ENCODE measurements around the gene NTM. TPM values are rescaled to one million over a fixed set of nuclear protein-coding genes. Genes with fewer than 3 reads are reported as not detected.

NTM gene
- total and polyA plus RNA-seq, 2 experiments from 2014 or later = 2.2 to 4.9 TPM

- H3K27me3 ChIP-seq = peaks cover 69% of the 10 kb centered on the region
- H3K4me1 ChIP-seq (ENCODE audit: insufficient read depth) = no peaks in the 10 kb centered on the region
- H3K27ac ChIP-seq = no peak overlapping the region
- no peaks in the 10 kb centered on the region for H3K36me3 ChIP-seq (replicated peaks; ENCODE audit: insufficient read depth, low read depth)
- 85% methylated on average over 7 of the region's 7 CpGs for WGBS (ENCODE audit: low lambda C conversion rate, missing lambda C conversion rate)
- no peaks in the 10 kb centered on the region for H3K9me3 ChIP-seq (ENCODE audit: low read depth)
- no peak overlapping the region for H2AFZ ChIP-seq
- TF ChIP-seq EZH2 (IDR thresholded peaks at IDR 0.05; ENCODE audit: borderline replicate concordance) = no peak
- no peaks in the 10 kb centered on the region for H3K9me2 ChIP-seq (replicated peaks; ENCODE audit: insufficient read depth)
- no peaks in the 10 kb centered on the region for H4K20me1 ChIP-seq (ENCODE audit: insufficient read depth, poor library complexity, severe bottlenecking)
- no peak overlapping the region for H3K4me2 ChIP-seq
- H3K79me2 ChIP-seq = no peaks in the 10 kb centered on the region
- DNase-seq (ENCODE audit: low spot score) = no peak
- H3K4me3 ChIP-seq = no peak overlapping the region
These were observed 636.6 kb downstream of the NTM start for GRCh38 chr11:132006884-132007580.

DNA sequence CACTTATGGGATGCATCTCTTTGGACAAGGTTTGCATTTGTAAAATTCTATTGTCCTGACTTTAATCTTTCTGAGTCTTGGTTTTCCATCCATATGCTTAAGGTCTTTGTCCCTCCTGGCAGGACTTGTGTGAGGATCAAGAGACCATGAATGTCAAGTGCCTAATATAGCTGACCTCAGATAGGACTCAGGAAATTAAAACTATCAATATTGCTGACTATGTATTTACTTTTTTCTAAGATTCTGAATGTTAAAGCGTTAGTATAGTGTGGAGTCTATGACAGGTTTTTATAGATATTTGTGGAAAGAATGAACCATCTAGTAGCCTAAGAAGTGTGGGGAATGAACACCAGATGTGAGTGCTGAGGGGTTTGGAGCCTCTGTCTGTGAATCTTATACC, 637.8 kb downstream of the NTM start:
- 43% methylated on average over 1 of the region's 1 CpG for WGBS (ENCODE audit: low lambda C conversion rate, missing lambda C conversion rate)
- Histone ChIP-seq H3K79me2 (no peaks in the 10 kb centered on the region), H3K4me1 (ENCODE audit: insufficient read depth) (no peaks in the 10 kb centered on the region), H2AFZ (no peak overlapping the region), H3K9me3 (ENCODE audit: low read depth) (no peaks in the 10 kb centered on the region), H3K36me3 (replicated peaks; ENCODE audit: insufficient read depth, low read depth) (no peaks in the 10 kb centered on the region), H3K4me3 (no peak overlapping the region), H3K4me2 (no peak overlapping the region), H4K20me1 (ENCODE audit: insufficient read depth, poor library complexity, severe bottlenecking) (no peaks in the 10 kb centered on the region), H3K9me2 (replicated peaks; ENCODE audit: insufficient read depth) (no peaks in the 10 kb centered on the region), H3K27me3 (peaks cover 73% of the 10 kb centered on the region), H3K27ac (no peak overlapping the region)
- TF ChIP-seq EZH2 (IDR thresholded peaks at IDR 0.05; ENCODE audit: borderline replicate concordance) (no peak), EZH2phosphoT487 (IDR thresholded peaks at IDR 0.05; ENCODE audit: low read depth, severe bottlenecking, unreplicated experiment) (no peak), CTCF (IDR thresholded peaks at IDR 0.05; ENCODE audit: poor library complexity) (no peak)
- DNase-seq (ENCODE audit: low spot score) = no peak

GRCh38 chr11:132008872-132009271, 638.5 kb downstream of the NTM start:
- WGBS (ENCODE audit: low lambda C conversion rate, missing lambda C conversion rate) = 35% methylated on average over 4 of the region's 4 CpGs
- peaks cover 68% of the 10 kb centered on the region for H3K27me3 ChIP-seq
- H4K20me1 ChIP-seq (ENCODE audit: insufficient read depth, poor library complexity, severe bottlenecking) = no peaks in the 10 kb centered on the region
- H3K79me2 ChIP-seq = no peaks in the 10 kb centered on the region
- no peak overlapping the region for H3K4me2 ChIP-seq
- no peak for DNase-seq (ENCODE audit: low spot score)
- no peaks in the 10 kb centered on the region for H3K36me3 ChIP-seq (replicated peaks; ENCODE audit: insufficient read depth, low read depth)
- H3K9me3 ChIP-seq (ENCODE audit: low read depth) = no peaks in the 10 kb centered on the region
- no peak overlapping the region for H3K27ac ChIP-seq
- H3K9me2 ChIP-seq (replicated peaks; ENCODE audit: insufficient read depth) = no peaks in the 10 kb centered on the region
- H2AFZ ChIP-seq = no peak overlapping the region
- no peak overlapping the region for H3K4me3 ChIP-seq
- H3K4me1 ChIP-seq (ENCODE audit: insufficient read depth) = no peaks in the 10 kb centered on the region
- TF ChIP-seq EZH2phosphoT487 (IDR thresholded peaks at IDR 0.05; ENCODE audit: low read depth, severe bottlenecking, unreplicated experiment) (no peak), EZH2 (IDR thresholded peaks at IDR 0.05; ENCODE audit: borderline replicate concordance) (no peak), CTCF (IDR thresholded peaks at IDR 0.05; ENCODE audit: poor library complexity) (no peak)

DNA sequence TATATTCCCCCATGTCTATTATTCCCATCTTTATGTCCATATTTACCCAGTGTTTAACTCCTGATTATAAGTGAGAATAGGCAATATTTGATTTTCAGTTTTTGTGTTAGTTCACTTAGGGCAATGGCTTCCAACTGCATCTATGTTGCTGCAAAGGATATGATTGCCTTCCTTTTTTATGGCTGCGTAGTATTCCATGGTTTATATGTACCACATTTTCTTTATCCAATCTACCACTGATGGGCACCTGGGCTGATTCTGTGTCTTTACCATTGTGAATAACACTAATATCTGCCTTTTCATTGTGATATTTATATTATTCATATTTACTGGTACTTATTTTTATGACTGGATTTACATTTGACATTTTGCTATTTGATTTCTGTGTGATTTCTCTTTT, 649.6 kb downstream of the NTM start:
- Histone ChIP-seq H2AFZ (no peak overlapping the region), H3K79me2 (no peaks in the 10 kb centered on the region), H3K4me3 (no peak overlapping the region), H3K27me3 (no peaks in the 10 kb centered on the region), H3K36me3 (replicated peaks; ENCODE audit: insufficient read depth, low read depth) (no peaks in the 10 kb centered on the region), H3K9me2 (replicated peaks; ENCODE audit: insufficient read depth) (no peaks in the 10 kb centered on the region), H3K9me3 (ENCODE audit: low read depth) (no peaks in the 10 kb centered on the region), H4K20me1 (ENCODE audit: insufficient read depth, poor library complexity, severe bottlenecking) (no peaks in the 10 kb centered on the region), H3K27ac (no peak overlapping the region), H3K4me2 (no peak overlapping the region), H3K4me1 (ENCODE audit: insufficient read depth) (no peaks in the 10 kb centered on the region)
- no peak for TF ChIP-seq EZH2 (IDR thresholded peaks at IDR 0.05; ENCODE audit: borderline replicate concordance)
- TF ChIP-seq CTCF (IDR thresholded peaks at IDR 0.05; ENCODE audit: poor library complexity) = no peak
- TF ChIP-seq EZH2phosphoT487 (IDR thresholded peaks at IDR 0.05; ENCODE audit: low read depth, severe bottlenecking, unreplicated experiment) = no peak
- DNase-seq (ENCODE audit: low spot score) = no peak
- 97% methylated on average over 1 of the region's 1 CpG for WGBS (ENCODE audit: low lambda C conversion rate, missing lambda C conversion rate)

All from hepatocyte (in vitro differentiated cells).